ENCODE results near the gene PNPLA1. TPM values are rescaled to one million over a fixed set of nuclear protein-coding genes. Genes with fewer than 3 reads are reported as not detected.

The PNPLA1 gene
- total RNA-seq, 2 donors from 2014 or later = not detected

Other genes starting within 250 kb of the PNPLA1 start
- gene SLC26A8, start 245.4 kb upstream of the PNPLA1 start, total RNA-seq = not detected
- 10 to 100 TPM; 30.3 to 33.7 TPM for gene MAPK14, start 242.3 kb upstream of the PNPLA1 start, total RNA-seq
- gene MAPK13, start 139.5 kb upstream of the PNPLA1 start, total RNA-seq = 10 to 100 TPM; 32.2 to 37.9 TPM
- 10 to 100 TPM; 24.9 to 27.0 TPM for gene BRPF3, start 73.3 kb upstream of the PNPLA1 start, total RNA-seq
- gene BNIP5, start 66.8 kb downstream of the PNPLA1 start, total RNA-seq = under 1 TPM; 0.33 to 0.52 TPM
- gene ETV7, start 117.6 kb downstream of the PNPLA1 start, total RNA-seq = under 1 TPM; 0.66 to 0.78 TPM
- gene PXT1, start 172.8 kb downstream of the PNPLA1 start, total RNA-seq = not detected
- gene KCTD20, start 172.9 kb downstream of the PNPLA1 start, total RNA-seq = 10 to 100 TPM; 15.5 to 16.6 TPM

Measured in body of pancreas (tissue), 2 donors.